Measurements from ENCODE around the gene MXRA8.

MXRA8 gene

DNA sequence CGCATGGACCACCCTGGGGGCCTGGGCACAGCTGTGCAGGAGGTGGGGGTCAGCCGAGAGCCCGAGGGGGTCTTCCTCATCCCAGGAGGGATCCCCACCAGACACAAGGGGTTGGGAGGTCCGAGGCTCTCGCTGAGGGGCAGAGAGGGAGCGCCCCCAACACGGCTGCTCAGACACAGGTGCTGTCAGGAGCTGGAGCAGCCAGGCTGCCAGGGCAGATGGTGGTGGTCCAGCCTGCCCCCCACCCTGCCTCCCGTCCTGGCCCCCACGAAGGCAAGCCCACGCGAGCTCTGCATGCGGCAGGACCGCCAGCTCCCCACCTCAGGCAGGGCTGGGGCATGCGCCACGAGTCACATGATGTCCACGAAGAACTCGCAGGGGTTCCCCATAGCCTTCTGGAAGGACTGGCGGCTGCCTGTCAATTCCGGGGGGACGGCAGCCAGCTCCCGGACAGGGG, 22.5 kb downstream of the MXRA8 start:
- peaks cover 16% of the 10 kb centered on the region for H3K27me3 ChIP-seq

DNA sequence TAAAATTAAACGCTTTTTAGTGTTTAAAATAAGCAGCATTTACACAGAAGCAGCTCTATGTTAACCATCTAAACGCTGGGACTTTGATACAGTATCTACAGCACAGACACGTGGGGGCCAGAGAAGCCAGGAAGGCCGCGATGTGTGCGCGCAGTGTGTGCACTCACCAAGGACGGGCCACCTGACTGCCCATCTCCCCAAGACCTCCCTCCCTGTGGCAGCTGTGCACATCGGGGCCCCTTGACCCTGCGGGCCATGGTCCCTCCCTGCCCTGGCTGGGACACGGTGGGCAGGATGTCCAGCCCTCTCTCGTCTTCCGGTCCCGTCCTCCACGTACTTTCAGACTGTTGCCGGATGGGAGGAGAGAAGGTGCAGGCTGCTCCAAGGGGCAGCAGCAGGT, 23.1 kb downstream of the MXRA8 start:
- no peak for TF ChIP-seq CTCF (IDR thresholded peaks at IDR 0.05; ENCODE audit: low read depth, low read length)
- no peaks in the 10 kb centered on the region for H3K4me1 ChIP-seq

More for the DNA sequence above, 22.5 kb downstream of the MXRA8 start:
- TF ChIP-seq CTCF (IDR thresholded peaks at IDR 0.05; ENCODE audit: low read depth, low read length), result no peak
- H3K36me3 ChIP-seq, result peaks cover 36% of the 10 kb centered on the region
- H3K4me1 ChIP-seq, result no peaks in the 10 kb centered on the region
- H3K4me3 ChIP-seq (ENCODE audit: low read depth, low read length), result no peak overlapping the region
- no peaks in the 10 kb centered on the region for H3K9me3 ChIP-seq
- no peak for DNase-seq

GRCh38 chr1:1334835-1335234, 23.5 kb downstream of the MXRA8 start:
- no peak overlapping the region for H3K4me3 ChIP-seq (ENCODE audit: low read depth, low read length)
- H3K36me3 ChIP-seq, result peaks cover 29% of the 10 kb centered on the region
- H3K4me1 ChIP-seq, result no peaks in the 10 kb centered on the region
- DNase-seq, result no peak
- TF ChIP-seq CTCF (IDR thresholded peaks at IDR 0.05; ENCODE audit: low read depth, low read length), result no peak
- H3K27me3 ChIP-seq, result peaks cover 19% of the 10 kb centered on the region
- H3K9me3 ChIP-seq, result no peaks in the 10 kb centered on the region

More for the DNA sequence above, 23.1 kb downstream of the MXRA8 start:
- H3K36me3 ChIP-seq, result peaks cover 32% of the 10 kb centered on the region
- peaks cover 19% of the 10 kb centered on the region for H3K27me3 ChIP-seq
- no peak for DNase-seq
- H3K4me3 ChIP-seq (ENCODE audit: low read depth, low read length), result no peak overlapping the region
- no peaks in the 10 kb centered on the region for H3K9me3 ChIP-seq

DNA sequence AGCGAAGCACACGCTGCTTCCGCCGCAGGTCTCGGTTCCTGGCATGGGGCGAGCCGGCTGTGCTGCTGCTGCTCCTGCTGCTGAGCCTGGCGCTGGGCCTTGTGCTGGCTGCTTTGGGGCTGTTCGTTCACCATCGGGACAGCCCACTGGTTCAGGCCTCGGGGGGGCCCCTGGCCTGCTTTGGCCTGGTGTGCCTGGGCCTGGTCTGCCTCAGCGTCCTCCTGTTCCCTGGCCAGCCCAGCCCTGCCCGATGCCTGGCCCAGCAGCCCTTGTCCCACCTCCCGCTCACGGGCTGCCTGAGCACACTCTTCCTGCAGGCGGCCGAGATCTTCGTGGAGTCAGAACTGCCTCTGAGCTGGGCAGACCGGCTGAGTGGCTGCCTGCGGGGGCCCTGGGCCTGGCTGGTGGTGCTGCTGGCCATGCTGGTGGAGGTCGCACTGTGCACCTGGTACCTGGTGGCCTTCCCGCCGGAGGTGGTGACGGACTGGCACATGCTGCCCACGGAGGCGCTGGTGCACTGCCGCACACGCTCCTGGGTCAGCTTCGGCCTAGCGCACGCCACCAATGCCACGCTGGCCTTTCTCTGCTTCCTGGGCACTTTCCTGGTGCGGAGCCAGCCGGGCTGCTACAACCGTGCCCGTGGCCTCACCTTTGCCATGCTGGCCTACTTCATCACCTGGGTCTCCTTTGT, 24.7 kb downstream of the MXRA8 start:
- Histone ChIP-seq H3K27me3 (peaks cover 19% of the 10 kb centered on the region), H3K4me1 (no peaks in the 10 kb centered on the region), H3K4me3 (ENCODE audit: low read depth, low read length) (no peak overlapping the region), H3K36me3 (peaks cover 21% of the 10 kb centered on the region), H3K9me3 (no peaks in the 10 kb centered on the region)
- TF ChIP-seq CTCF (IDR thresholded peaks at IDR 0.05; ENCODE audit: low read depth, low read length), result no peak
- no peak for DNase-seq

GRCh38 chr1:1332774-1333480, 25.4 kb downstream of the MXRA8 start:
- H3K36me3 ChIP-seq, result peaks cover 16% of the 10 kb centered on the region
- no peak for TF ChIP-seq CTCF (IDR thresholded peaks at IDR 0.05; ENCODE audit: low read depth, low read length)
- H3K4me1 ChIP-seq, result no peaks in the 10 kb centered on the region
- H3K9me3 ChIP-seq, result no peaks in the 10 kb centered on the region
- no peak for DNase-seq
- H3K4me3 ChIP-seq (ENCODE audit: low read depth, low read length), result no peak overlapping the region
- peaks cover 19% of the 10 kb centered on the region for H3K27me3 ChIP-seq

Measured in BE2C (cell line).